ENCODE results near the gene ACAD8.

- no peak for TF ChIP-seq CTCF (IDR thresholded peaks at IDR 0.05; ENCODE audit: low read depth, low read length)
- no peak for TF ChIP-seq EZH2phosphoT487 (IDR thresholded peaks at IDR 0.05; ENCODE audit: low read depth)
These were observed 25.0 kb downstream of the ACAD8 start for GRCh38 chr11:134278356-134278755.
